ENCODE data around the gene IGSF9B. TPM values are rescaled to one million over a fixed set of nuclear protein-coding genes. Genes with fewer than 3 reads are reported as not detected.

Gene IGSF9B
- total and polyA plus RNA-seq, 10 of the 15 experiments (the other 5 are each of a cell fraction or from before 2014, with no cell fraction given), result 0.03 to 3.7 (median 0.20) TPM; not detected in 2

DNA sequence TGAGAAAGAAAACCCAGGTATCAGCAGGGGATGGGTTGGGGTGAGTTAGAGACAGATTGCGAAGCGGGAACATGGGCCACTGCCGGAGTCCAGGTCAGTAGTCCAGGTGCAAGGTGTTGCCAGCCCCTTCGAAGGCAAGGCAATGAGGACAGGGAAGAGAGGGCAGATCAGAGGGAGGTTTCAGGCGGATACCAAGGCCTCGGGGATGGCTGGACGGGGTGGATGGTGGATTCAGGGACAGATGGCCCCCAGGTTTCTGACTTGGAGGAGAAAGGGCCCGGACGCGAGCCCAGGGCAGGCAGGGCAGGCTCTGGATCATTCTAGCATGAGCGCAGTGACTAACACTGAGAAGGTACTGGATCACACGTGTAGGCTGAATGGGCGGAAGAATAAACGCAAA is 25.4 kb upstream of the IGSF9B start (continued):
- TF ChIP-seq, protein P1, sequence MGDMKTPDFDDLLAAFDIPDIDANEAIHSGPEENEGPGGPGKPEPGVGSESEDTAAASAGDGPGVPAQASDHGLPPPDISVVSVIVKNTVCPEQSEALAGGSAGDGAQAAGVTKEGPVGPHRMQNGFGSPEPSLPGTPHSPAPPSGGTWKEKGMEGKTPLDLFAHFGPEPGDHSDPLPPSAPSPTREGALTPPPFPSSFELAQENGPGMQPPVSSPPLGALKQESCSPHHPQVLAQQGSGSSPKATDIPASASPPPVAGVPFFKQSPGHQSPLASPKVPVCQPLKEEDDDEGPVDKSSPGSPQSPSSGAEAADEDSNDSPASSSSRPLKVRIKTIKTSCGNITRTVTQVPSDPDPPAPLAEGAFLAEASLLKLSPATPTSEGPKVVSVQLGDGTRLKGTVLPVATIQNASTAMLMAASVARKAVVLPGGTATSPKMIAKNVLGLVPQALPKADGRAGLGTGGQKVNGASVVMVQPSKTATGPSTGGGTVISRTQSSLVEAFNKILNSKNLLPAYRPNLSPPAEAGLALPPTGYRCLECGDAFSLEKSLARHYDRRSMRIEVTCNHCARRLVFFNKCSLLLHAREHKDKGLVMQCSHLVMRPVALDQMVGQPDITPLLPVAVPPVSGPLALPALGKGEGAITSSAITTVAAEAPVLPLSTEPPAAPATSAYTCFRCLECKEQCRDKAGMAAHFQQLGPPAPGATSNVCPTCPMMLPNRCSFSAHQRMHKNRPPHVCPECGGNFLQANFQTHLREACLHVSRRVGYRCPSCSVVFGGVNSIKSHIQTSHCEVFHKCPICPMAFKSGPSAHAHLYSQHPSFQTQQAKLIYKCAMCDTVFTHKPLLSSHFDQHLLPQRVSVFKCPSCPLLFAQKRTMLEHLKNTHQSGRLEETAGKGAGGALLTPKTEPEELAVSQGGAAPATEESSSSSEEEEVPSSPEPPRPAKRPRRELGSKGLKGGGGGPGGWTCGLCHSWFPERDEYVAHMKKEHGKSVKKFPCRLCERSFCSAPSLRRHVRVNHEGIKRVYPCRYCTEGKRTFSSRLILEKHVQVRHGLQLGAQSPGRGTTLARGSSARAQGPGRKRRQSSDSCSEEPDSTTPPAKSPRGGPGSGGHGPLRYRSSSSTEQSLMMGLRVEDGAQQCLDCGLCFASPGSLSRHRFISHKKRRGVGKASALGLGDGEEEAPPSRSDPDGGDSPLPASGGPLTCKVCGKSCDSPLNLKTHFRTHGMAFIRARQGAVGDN (IDR thresholded peaks at IDR 0.05), result no peak
- TF ChIP-seq TCF12 (IDR thresholded peaks at IDR 0.05; ENCODE audit: low read depth, low read length) (no peak), SREBF2 (IDR thresholded peaks at IDR 0.05; ENCODE audit: low read length) (no peak), TCF7 (IDR thresholded peaks at IDR 0.05; ENCODE audit: borderline replicate concordance) (no peak), TBL1XR1 (IDR thresholded peaks at IDR 0.05; ENCODE audit: low read depth, low read length) (no peak), WRNIP1 (IDR thresholded peaks at IDR 0.05; ENCODE audit: borderline replicate concordance, low read depth, low read length) (no peak)
- TF ChIP-seq, protein P2, sequence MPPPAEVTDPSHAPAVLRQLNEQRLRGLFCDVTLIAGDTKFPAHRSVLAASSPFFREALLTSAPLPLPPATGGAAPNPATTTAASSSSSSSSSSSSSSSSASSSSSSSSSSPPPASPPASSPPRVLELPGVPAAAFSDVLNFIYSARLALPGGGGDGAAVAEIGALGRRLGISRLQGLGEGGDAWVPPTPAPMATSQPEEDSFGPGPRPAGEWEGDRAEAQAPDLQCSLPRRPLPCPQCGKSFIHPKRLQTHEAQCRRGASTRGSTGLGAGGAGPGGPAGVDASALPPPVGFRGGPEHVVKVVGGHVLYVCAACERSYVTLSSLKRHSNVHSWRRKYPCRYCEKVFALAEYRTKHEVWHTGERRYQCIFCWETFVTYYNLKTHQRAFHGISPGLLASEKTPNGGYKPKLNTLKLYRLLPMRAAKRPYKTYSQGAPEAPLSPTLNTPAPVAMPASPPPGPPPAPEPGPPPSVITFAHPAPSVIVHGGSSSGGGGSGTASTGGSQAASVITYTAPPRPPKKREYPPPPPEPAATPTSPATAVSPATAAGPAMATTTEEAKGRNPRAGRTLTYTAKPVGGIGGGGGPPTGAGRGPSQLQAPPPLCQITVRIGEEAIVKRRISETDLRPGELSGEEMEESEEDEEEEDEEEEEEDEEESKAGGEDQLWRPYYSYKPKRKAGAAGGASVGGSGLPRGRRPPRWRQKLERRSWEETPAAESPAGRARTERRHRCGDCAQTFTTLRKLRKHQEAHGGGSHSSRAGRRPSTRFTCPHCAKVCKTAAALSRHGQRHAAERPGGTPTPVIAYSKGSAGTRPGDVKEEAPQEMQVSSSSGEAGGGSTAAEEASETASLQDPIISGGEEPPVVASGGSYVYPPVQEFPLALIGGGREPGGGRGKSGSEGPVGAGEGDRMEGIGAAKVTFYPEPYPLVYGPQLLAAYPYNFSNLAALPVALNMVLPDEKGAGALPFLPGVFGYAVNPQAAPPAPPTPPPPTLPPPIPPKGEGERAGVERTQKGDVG (CRISPR knock-in tag; IDR thresholded peaks at IDR 0.05), result no peak
